MV-4-11 (cell line): ENCODE measurements around the gene MYO9A.
"Not testable (repeated sequence)": the region's sequence is repeated elsewhere in the genome, so short reads cannot be mapped to it uniquely, and the experiment has no call there.

Source experiments
- DNase-seq: peaks from one replicate; lab custom pipeline; 2025; lab: John Stamatoyannopoulos, UW

Gene MYO9A

DNA sequence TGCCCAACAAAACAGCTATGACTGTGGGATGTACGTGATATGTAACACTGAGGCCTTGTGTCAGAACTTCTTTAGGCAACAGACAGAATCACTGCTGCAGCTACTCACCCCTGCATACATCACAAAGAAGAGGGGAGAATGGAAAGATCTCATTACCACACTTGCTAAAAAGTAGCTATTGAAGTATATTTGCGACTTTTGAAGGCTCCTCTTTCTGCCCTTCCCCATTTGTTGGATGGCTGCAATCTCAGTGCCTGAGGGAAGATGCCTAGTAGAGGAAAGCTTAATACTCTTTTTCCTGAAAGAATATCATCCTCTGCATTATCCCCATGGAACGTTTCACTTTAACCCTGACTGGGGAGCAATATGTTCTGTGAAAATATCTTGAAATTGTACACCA is 22.1 kb upstream of the MYO9A start:
- DNase-seq = no peak

- no peak for DNase-seq
Measured at GRCh38 chr15:72139667-72140066, 21.7 kb upstream of the MYO9A start.

DNA sequence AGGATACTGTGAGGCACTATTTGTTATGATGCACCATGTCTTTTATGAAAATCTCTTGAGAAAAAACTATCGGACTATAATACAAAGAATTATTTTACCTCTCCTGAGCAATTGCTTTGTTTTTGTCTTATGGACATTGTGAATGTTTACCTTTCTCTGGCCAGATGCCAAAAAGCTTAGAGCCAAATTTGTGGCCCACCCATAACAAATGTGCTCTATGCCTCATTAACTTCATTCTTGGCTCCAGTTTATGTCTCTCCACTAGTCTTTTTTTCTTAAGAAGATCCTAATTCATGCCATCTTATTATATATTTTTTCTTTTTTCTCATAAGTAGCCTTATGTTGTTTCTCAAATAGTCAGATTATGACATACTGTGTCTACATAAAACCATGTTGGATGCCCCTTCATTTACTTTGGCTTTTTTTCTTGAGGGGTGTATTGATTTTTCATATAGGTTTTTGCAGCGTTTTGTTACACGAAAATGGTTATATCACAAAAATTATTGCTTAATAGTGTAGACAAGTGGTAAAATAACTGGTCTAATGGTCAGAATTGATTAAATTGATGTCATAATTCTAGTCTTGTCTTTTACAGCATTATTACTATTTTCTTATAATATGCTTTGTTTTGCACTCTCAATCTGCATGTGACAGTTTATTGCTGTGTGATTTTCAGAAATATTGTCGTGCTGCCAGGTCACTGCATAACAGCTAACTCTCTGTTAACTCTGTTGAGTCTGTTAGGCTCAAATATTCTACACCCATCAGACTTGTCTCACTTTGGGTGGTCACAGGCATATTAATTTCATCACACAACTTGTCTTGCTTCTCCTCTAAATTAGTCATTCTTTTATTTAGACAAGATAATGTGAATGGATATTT is 18.5 kb upstream of the MYO9A start:
- no peak for DNase-seq

- no peak for DNase-seq
Measured at GRCh38 chr15:72135719-72136118, 17.8 kb upstream of the MYO9A start.

GRCh38 chr15:72133211-72133610 is 15.3 kb upstream of the MYO9A start:
- DNase-seq = no peak

DNA sequence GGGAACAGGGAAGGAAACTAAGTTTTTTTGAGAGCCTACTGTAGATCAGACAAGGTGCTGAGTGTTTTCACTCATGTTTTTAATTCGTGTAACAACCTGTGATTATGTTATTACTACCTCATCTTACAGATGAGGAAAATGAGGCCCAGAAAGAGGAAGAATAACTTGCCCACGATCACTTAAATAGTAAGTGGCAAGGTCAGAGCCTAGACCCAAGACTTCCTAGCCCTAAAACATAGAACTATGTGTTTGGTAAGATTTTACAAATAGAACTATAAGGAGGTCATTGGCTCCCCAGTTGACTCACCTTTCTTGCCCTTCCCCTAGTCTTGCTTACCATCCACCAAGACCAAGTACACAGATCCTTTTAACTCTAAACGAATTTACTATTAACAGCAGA is 14.0 kb upstream of the MYO9A start:
- DNase-seq = no peak

- no peak for DNase-seq
Measured at GRCh38 chr15:72130272-72130671, 12.3 kb upstream of the MYO9A start.

DNA sequence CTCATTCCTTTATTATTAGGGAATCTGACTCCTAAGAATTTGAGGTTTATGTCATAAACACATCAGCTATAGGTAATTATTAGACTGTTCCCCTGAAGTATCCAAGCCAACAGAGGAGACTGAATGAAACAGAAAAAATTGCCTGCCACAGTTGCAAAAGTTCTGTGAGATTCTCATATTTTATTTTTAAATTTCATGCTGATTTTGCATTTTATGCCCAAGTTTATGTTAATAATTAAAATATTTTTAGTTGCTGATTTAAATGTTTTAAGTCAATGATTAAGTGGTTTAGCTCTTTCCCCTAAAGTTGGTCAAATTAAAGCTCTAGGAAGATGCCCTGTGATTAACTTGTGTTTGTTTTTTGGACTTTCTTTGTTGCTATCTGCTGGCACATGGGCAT is 10.4 kb upstream of the MYO9A start:
- no peak for DNase-seq

DNA sequence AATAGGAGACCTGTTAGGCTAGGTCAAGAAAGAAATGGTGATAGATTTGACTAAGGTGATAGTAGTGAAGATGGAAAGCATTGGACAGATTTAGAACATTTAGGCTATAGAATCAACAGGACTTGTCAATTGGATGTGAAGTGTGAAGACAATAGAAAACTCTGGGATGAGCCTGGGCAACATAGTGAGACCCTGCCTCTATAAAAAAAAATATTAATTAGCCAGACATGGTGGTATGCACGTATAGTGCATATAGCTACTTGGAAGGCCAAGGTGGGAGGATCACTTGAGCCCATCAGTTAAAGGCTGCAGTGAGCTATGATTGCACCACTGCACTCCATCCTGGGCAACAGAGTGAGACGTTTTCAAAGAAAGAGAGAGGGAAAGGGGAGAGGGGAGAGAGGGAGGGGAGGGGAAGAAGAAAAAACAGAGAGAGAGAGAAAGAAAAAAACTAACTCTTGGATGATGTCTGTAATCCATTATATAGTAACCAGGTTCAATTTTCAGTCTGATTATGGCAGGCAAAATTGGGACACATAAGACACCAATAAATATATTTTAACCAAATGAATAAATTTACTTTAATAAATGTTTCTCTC is 9.9 kb upstream of the MYO9A start:
- no peak for DNase-seq

DNA sequence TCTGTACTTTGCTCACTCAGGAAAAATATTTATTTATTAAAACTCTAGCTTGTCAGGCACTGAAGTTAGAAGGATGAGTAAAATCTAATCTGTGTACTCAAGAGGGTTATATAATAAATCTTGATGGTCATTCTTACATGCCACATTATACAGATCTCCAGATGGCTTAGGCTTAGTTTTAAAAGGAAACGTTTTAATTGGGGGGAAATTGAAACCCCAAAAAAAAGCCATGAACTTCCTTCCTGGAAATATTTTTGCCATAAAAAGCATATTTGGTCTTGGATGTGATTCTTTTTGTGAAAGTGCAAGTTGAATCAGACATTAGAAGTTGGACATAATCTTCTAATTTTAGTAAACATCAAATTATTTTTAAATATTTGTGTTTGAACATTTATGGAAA is 6.3 kb upstream of the MYO9A start:
- no peak for DNase-seq

- DNase-seq = no peak
Measured at GRCh38 chr15:72117486-72118016, 399 bp downstream of the MYO9A start.

DNA sequence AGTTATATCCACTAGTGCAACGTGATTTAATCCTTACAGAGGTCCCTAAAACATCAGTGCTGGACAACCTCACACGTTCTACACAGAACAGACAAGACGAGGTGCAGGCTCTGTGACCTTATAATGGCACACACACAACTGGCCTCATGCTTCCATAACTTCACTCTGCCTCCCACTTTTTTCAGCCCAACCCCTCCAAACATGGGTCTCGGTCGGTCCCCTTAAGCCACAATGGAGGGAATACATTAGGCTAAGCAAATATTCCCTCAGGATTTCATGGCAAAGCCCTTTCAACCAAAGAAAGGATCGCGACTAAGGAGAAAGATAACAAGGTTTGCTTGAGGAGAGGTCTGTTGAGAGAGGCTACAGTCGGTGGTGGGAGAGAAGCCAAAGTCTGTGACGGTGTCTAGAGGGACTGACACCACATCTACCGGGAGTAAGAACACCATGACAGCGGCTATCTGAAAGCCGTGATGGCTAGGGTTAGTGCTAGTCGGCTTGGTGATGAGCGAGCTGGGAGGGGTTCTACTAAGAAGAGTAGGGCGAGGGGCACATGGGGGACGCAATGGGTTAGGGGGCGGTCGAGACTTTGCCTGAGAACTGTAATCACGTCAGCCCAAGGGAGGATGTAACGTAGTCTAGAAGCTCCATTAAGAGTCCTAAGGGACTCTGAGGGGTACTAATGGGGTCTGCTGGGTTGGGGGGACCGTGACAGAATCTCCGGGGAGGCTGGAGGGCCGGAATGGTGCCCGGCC is 1.0 kb downstream of the MYO9A start:
- no peak for DNase-seq

GRCh38 chr15:72113347-72114031 is 4.5 kb downstream of the MYO9A start:
- no peak for DNase-seq

DNA sequence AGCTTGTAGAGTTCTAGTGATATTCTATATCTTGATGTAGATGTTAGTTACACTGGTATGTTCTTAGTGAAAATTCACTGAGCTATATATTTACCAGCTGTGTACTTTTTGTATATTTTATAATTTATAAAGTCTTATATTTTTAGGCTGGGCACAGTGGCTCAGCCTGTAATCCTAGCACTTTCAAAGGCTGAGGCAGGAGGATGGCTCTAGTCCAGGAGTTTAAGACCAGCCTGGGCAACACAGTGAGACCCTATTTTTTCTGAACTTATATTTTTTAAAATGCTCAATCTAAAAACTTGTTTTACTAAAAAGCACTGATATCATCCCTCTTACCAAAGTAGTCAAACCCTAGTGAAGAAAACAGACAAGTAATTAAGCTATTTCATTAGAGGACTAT is 5.1 kb downstream of the MYO9A start:
- no peak for DNase-seq

GRCh38 chr15:72112116-72112515 is 5.8 kb downstream of the MYO9A start:
- DNase-seq = no peak

- DNase-seq = no peak
Measured at GRCh38 chr15:72110355-72110754, 7.6 kb downstream of the MYO9A start.

DNA sequence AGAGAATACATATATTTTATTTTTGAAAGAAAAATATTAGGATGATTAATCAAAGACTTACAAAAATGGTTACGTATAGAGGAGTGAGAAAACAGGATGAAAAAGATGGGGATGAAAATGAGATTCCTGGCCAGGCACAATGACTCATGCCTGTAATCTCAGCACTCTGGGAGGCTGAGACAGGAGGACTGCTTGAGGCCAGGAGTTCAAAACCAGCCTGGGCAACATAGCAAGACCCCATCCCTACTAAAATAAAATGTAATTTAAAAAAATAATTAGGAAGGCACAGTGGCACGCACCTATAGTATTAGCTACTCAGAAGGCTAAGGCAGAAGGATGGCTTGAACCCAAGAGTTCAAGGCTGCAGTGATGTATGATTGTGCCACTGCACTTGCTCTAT is 11.9 kb downstream of the MYO9A start:
- DNase-seq = no peak

GRCh38 chr15:72105111-72105510 is 12.8 kb downstream of the MYO9A start:
- no peak for DNase-seq

GRCh38 chr15:72100551-72100950 is 17.4 kb downstream of the MYO9A start:
- DNase-seq = not testable (repeated sequence)

- no peak for DNase-seq
Measured at GRCh38 chr15:72099155-72099554, 18.8 kb downstream of the MYO9A start.

GRCh38 chr15:72098040-72098439 is 19.9 kb downstream of the MYO9A start:
- no peak for DNase-seq

GRCh38 chr15:72096796-72097195 is 21.2 kb downstream of the MYO9A start:
- DNase-seq = no peak
